GM12873 (cell line): ENCODE results near the gene DNAJB12.

Source experiments
- CTCF ChIP-seq: IDR thresholded peaks from 2 replicates; pipeline ENCODE4 v1.5.1; 2012; ENCODE audit warnings: low read depth, mild to moderate bottlenecking, moderate library complexity, low read length, control low read depth; ENCODE audit not compliant: insufficient read depth; ENCODE audit errors: missing control alignments

DNAJB12 gene

GRCh38 chr10:72365106-72365895, 10.6 kb upstream of the DNAJB12 start:
- TF ChIP-seq CTCF, result no peak

- TF ChIP-seq CTCF, result peak; percentile 98
Measured at GRCh38 chr10:72364239-72364777, 9.6 kb upstream of the DNAJB12 start.

GRCh38 chr10:72356987-72357386, 2.3 kb upstream of the DNAJB12 start:
- no peak for TF ChIP-seq CTCF

GRCh38 chr10:72356115-72356514, 1.4 kb upstream of the DNAJB12 start:
- no peak for TF ChIP-seq CTCF

GRCh38 chr10:72355214-72355555, 466 bp upstream of the DNAJB12 start:
- TF ChIP-seq CTCF, result no peak

- no peak for TF ChIP-seq CTCF
Measured at GRCh38 chr10:72353965-72354355, 759 bp downstream of the DNAJB12 start.

- no peak for TF ChIP-seq CTCF
Measured at GRCh38 chr10:72353028-72353964, 1.4 kb downstream of the DNAJB12 start.
